ENCODE results near the gene TRERF1. TPM values are rescaled to one million over a fixed set of nuclear protein-coding genes. Genes with fewer than 3 reads are reported as not detected.

Gene TRERF1
- total RNA-seq, 1 experiment from 2014 or later, result 2.0 TPM

- no peak for DNase-seq (ENCODE audit: low read depth)
- in situ Hi-C loops (cut with HindIII; ENCODE audit: low pct_unique_long_range_greater_than_20kb, low sequenced_read_pairs), result no loop called here
These were observed 274.0 kb downstream of the TRERF1 start for GRCh38 chr6:42177514-42178364.

GRCh38 chr6:42176981-42177380 lies 274.7 kb downstream of the TRERF1 start:
- no peak for DNase-seq (ENCODE audit: low read depth)
- in situ Hi-C loops (cut with HindIII; ENCODE audit: low pct_unique_long_range_greater_than_20kb, low sequenced_read_pairs), result no loop called here

- no peak for DNase-seq (ENCODE audit: low read depth)
- in situ Hi-C loops (cut with HindIII; ENCODE audit: low pct_unique_long_range_greater_than_20kb, low sequenced_read_pairs), result no loop called here
These were observed 275.9 kb downstream of the TRERF1 start for GRCh38 chr6:42175860-42176259.

Other genes with a start within 250 kb of the TRERF1 start
- gene MRPS10, start 234.1 kb downstream of the TRERF1 start, total RNA-seq (2014; rRNA removed; shearing (Covaris generic); ENCODE audit: low replicate concordance), result 109 and 126 TPM in 2 replicates
- gene UBR2, start 112.1 kb upstream of the TRERF1 start, total RNA-seq (2014; rRNA removed; shearing (Covaris generic); ENCODE audit: low replicate concordance), result 10.6 and 10.8 TPM in 2 replicates

Data from Caki2 (cell line).